Endometrium (tissue), 2 donors: ENCODE results near the gene RAB11B.
"Not testable (repeated sequence)": the region's sequence is repeated elsewhere in the genome, so short reads cannot be mapped to it uniquely, and the experiment has no call there.

Experiments used
- FAIRE-seq: peaks from 2 replicates; lab custom pipeline; 2012; peaks lifted over from hg19 to GRCh38; lab: Jason Lieb, UNC
- donor health status: control.
- donor health status: control.

RAB11B gene

DNA sequence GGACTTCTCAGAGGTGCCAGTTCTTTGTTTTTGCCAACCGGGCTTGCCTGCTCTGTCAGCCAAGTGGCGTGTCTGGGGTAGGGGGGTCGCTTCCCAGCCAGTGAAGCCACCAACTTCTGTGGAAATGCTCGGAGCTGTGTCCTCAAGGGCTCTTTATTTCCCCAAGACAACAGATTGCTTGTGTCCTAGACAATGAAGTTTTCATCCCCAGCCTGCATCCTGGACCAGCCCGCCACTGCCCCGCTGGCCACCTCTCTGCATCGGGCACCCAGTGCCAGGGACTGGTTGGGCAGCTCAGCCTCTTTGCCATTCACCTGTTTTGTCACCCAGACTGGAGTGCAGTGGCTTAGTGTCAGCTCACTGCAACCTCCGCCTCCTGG, 3.7 kb downstream of the RAB11B start:
- FAIRE-seq, result no peak

DNA sequence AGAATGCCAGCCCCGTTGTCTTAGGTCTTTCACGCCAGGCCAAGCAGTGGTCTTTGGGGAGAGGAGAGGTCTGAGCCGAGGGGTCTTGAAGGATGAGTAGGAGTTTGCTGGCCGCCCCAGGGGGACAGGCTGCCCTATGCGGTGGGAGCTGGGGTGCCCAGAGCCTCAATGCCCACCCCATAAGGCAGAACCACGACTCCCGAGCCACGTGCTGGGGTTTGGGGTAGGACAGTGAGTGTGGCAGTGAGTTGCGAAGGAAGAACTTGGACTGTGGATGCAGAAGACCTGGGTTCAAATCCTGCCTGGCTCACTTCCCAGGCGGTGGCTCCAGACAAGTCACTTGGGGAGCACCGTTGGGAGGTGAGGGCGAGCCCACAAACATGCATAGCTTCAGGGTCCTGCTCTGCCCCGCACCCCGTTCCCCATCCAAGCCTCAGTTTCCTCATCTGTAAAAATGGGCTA, 5.5 kb downstream of the RAB11B start:
- no peak for FAIRE-seq

DNA sequence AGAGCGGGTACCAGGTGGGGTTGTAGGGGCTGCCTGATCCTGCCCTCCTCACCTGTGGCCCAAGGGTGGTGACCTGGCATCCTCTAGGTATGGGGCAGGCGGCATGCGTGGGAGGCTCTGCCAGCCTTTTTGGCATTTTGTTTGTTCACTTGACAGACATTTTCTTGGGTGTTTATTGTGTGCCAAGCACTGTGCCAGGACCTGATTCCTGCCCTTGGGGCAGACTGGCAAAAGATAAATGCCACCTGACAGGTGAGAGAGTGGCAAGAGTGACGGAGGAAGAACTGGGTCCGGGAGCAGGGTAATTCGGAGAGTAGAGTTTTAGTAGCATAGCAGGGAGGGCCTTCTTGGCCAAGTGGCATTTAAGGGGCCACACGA, 6.0 kb downstream of the RAB11B start:
- FAIRE-seq, result no peak

DNA sequence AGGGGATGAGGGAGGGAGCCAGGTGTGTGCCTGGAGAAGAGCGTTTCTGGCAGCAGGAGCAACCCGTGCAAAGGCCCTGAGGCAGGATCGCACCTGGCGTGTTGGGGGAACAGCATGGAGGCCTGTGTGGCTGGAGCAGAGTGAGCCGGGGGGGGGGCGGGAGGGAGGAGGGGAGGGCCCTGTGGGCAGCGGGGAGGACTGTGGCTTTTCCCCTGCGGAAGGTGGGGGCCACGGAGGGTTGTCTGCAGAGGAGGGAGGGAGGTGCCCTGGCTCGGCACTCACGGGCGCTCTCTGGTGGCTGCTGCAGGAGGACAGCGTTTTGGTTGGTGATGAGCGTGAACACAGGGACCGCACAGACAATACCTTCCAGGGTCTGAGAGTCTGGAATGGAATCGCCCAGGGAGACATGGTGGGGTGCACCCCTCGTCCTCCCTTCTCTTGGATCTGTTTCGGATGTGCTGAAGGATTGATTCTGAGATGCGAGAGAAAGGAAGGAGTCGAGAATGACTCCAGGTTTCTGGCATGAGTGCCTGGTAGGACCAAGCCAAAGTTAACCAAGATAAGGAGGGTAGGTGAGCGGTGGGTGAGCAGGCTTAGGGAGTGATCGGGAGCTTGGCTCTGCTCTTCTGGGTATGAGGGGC, 6.5 kb downstream of the RAB11B start:
- FAIRE-seq, result no peak

DNA sequence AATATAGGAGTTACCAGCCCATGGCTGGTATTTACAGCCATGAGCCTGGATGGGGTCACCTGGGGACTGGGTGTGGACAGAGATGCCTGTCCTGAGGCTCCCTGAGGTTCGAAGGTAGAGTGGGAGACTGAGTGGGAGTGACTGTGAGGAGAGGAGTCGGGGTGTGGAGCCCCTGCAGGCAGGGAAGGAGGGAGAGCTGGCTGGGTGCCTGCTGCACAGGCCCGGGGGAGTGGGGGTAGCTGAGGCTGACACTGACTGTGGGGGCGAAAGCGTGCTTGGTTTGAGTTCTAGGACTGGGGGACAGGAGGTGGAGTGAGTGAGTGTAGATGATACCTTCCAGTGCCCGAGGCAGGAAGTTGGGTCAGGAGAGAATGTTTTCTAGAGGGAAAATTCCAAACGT, 7.1 kb downstream of the RAB11B start:
- FAIRE-seq, result no peak

DNA sequence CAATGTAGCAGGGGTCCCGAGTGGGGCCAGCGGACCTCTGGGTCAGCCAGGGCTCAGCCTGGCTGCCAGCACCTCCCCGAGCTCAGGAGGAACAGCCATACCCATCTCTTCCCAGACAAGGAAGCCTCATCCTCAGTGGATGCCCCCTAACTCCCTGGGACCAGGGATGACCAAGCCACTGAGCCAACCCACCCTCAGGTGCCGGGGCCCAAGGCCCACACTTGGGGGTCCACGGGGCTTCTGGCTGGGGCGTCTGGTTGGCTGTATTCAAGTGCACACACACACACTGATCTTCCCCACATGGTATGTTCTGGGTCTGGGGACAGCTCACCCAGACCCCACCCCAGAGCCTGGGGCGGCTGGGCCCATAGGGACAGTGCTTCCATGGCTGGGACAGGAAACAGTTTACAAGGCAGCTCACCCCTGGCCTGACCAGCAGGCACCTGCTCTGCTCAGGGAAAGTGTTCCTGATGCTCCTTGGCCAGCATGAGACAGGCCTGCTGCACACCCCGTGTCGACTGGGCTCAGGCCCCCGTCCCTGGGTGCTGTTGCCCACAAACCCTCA, 7.7 kb downstream of the RAB11B start:
- no peak for FAIRE-seq

DNA sequence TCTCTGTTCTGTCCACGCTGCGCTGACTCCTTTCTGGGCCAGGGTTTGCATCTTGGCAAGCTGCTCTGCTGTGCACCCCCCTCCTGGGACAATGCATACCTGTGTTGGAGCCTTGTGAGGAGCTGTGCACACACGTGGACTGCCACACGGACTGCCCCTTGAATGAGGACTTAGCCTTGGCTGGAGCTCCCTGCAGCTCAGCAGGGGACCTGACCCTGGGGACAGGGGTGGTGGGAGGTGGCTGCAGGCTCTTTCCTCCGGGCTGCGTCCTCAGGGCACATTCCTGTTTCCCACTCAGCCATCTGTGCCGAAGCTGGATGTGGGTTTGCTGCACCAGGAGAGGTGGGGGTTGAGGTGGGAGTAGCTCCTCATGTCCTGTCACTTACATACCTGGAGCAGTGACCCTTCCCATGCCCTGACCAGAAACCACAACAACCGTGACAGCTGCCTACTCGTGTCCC, 8.2 kb downstream of the RAB11B start:
- FAIRE-seq, result no peak

DNA sequence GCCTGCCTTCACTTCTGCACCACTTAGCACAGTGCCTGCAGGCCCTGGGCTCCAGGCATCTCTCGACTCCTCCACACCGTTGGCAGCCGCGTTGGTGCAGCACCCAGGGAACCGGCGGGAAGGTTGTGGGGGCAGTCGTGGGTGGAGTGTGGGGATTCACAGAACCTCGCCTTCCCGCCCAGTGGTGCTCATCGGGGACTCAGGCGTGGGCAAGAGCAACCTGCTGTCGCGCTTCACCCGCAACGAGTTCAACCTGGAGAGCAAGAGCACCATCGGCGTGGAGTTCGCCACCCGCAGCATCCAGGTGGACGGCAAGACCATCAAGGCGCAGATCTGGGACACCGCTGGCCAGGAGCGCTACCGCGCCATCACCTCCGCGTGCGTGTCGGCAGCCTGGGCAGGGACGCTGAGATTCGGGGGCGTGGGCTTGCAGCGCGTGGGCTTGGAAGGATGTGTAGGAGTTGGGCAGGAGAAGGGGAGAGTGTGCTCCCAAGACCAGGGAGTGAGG, 9.6 kb downstream of the RAB11B start:
- no peak for FAIRE-seq

DNA sequence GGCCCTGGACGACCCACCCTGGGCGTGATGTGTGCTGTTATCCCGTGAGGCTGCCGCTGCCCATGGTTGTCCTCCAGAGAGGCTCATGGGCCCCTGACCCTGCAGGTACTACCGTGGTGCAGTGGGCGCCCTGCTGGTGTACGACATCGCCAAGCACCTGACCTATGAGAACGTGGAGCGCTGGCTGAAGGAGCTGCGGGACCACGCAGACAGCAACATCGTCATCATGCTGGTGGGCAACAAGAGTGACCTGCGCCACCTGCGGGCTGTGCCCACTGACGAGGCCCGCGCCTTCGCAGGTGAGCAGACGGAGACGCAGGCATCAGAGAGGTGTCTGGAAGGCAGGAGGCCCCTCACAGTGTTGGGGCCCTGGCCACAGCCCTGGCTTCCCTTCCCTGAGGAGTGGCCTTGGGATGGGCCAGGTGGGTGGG, 11.8 kb downstream of the RAB11B start:
- no peak for FAIRE-seq

DNA sequence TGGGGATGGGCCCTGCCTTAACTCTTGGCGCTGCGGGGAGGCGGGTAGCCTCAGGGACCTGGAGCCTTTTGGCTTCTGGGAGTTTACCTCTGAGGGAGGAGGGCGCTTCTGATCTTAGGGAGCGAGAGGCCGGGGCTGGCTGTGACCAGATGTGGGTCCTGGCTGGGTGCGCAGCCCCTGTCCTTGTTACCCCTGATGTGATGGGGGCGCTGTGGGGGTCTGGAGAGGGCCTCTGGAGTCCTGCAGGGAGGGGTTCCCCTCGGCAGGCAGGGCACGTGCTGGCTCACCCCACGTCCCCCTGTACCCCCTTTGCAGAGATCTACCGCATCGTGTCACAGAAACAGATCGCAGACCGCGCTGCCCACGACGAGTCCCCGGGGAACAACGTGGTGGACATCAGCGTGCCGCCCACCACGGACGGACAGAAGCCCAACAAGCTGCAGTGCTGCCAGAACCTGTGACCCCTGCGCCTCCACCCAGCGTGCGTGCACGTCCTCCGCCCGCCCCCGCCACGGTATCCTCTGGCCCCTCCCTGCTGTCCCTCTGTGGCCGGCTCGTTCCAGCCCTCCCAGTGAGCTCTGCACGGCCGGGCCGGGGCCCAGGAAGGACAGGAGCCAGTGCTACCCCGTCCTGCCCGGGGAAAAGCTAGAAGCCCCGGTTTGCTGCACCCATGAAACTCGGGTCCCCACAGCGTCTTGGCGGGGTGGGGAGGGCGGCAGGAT, 13.1 kb downstream of the RAB11B start:
- no peak for FAIRE-seq

DNA sequence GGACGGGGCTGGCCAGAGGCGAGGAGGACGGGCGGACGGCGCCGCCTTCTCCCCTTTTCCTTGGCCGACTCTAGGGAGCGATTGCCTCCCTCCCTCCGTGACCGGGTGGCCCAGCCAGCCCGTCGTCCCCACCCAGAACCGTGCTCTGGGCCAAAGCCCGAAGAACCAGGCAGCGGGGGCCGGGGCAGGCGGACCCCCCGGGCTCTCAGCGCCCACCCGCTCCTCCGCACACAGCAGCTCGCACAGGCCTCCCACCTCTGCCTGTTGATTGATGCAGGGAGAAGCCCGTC, 13.6 kb downstream of the RAB11B start:
- FAIRE-seq, result no peak

DNA sequence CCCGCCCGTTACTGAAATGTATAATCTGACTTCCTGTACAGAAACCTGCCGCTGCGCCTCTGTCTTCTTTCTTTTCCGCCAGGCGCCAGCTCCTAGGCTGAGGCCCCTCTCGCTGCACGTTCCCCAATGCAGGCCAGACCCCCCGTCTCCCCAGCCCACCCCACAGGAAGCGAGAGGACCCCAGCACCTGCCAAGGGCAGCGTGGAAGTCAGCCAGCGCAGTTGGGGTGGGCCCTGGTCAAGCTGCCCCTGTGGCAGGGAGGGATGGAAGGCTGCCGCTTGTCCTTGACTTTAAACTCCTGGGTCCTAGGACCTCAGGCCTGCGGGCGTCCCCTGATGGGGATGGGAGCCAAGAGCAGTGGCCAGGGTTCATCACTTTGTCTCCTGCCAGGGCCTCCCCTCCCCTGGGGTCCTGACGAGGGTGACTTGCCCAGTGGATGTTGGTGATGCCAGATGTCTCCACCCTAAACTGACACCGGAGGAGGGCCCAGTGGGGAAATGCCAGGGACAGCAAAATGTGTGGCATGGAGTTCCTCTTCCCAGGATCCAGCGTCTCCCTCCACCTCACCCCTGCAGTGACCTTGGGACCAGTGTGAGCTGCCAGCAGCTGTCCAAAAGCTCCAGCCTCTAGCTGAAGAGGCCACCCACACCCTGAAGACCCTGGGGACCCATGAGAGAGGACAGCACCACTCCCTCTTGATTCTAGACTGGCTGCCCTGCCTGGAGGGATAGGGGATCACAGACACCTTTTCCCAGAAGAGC, 14.4 kb downstream of the RAB11B start:
- FAIRE-seq, result no peak

DNA sequence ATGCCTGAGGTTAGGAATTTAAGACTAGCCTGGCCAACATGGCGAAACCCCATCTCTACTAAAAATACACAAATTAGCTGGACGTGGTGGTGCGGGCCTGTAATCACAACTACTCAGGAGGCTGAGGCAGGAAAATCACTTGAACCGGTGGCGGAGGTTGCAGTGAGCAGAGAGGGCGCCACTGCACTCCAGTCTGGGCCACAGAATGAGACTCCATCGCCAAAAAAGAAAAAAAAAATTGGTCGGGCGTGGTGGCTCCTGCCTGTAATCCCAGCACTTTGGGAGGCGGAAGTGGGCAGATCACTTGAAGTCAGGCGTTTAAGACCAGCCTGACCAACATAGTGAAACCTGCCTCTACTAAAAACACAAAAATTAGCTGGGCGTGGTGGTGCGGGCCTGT, 20.6 kb downstream of the RAB11B start:
- FAIRE-seq, result not testable (repeated sequence)

DNA sequence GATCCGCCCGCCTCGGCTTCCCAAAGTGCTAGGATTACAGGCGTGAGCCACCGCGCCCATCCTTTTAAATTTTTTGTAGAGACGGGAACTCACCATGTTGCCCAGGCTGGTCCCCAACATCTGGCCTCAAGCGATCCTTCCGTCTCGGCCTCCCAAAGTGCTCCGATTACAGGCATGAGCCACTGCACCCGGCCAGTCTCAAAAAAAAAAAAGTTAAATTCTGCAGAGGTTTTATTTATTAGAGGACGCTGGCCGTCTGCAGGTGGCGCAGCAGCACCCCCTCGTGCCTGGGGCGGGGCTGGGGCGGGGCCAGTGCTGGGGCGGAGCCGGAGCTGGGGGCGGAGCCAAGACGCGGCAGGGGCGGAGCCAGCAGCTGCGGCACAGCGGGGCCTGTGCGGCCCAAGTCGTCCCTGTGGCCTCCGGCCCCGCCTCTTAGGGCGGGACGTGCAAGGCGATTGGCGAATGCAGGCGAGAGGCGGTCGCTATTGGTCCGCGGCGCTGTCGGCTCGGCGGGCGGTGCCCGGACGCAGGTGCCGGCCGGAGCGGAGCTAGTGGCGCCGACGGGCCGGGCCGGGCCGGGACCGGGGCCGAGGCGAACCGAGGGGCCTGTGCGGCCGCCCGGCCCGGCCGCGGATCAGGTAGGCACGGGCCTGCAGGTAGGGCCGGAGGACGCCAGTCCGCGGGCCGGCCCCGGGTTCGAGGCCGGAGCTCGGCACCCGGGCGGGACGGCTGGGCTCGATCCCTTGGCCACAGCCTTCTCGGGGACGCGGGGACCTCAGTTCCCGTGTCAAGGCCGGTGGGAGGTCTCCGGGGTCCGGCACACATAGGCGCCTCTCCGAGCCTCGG, 22.8 kb downstream of the RAB11B start, which contains the start of gene MARCHF2:
MARCHF2 (plus strand) TSS at position 523 of the 846 bp plus-strand sequence. CDS start 8,536 bp downstream, outside the sequence.
- no peak for FAIRE-seq

DNA sequence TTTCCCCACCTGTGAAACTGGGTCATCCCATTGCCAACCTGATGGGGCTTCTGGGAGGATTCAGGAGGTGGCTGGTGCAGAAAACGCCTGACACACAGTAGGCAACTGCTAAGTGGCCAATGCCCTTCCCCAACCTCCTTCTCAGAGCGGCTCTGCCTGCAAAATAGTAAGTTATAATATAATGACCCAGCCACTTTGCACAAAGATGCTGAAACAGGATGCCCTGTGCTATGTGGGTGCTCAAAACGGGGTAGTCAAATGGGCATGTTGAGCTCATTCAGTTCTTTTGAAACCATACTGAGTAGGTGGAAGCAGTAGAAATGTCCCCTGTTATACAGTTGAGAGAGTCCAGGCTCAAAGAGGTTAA, 23.5 kb downstream of the RAB11B start:
- FAIRE-seq, result no peak

DNA sequence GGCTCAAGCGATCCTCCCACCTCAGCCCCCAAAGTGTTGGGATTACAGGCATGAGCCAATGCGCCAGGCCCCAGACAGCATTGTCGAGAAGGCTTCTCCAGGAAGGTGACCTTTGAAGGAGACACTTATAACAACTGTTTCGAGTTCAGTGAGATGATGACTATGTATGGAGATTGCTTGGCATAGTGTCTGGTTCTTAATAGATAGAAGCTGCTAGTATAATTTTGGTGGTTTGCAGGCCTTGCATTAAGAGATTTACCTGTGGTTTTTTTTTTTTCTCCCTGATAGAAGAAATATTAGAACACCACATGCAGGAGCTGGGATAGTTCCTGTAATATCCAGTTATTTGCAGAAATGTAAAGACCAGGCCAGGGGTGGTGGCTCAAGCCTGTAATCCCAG, 26.6 kb downstream of the RAB11B start:
- no peak for FAIRE-seq

DNA sequence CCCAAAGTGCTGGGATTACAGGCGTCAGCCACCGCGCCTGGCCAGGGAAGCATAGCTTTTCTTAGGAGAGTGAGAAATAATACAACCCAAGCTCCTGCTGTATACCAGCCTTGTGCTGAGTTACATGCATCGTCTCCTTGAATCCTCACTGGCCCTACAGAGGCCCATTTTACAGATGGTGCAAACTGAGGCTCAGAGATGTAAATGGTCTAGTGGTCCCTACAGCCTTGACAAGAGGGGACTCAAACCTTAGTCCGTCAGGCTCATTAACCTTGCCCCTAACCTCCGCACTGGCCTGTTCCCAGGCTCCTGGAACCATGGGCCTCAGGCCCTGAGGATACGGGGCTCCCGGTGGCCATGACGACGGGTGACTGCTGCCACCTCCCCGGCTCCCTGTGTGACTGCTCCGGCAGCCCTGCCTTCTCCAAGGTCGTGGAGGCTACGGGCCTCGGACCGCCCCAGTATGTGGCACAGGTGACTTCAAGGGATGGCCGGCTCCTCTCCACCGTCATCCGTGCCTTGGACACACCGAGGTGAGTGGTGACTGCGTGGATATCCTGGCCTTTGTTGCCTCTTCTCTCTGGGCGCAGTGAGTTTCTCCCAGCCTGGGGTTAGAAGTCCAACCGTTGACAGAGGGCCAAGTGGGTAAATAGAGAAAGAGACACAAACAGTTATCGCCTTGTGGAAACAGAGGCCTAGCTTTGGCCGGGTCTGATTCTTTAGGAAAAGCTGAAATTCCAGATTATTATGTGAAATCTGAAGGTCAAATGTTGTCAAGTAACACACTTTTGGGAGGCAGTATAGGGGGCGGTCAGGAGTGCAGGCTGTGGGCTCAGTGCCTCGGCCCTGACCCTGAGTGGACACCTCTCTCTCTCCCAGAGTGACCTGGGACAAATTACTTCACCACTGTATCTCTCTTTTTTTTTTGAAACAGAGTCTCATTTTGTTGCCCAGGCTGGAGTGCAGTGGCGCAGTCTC, 31.6 kb downstream of the RAB11B start:
- FAIRE-seq, result no peak

DNA sequence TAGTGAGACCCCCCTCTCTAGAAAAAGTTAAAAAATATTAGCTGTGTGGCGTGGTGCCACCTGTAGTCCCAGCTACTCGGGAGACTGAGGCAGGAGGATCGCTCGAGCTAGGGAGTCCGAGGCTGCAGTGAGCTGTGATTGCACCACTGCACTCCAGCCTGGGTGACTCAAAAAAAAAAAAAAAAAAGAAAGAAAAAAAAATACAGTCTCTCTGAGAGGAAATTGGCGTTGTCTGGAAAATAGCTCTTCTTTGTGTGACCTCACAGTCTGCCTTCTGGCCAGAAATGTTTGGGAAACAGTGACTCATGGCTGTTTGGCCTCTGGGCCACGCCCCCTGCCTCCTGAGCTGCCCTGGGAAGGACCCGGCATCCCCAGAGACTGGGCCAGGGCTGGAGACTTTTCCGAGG, 33.7 kb downstream of the RAB11B start:
- FAIRE-seq, result peak; percentile 95

DNA sequence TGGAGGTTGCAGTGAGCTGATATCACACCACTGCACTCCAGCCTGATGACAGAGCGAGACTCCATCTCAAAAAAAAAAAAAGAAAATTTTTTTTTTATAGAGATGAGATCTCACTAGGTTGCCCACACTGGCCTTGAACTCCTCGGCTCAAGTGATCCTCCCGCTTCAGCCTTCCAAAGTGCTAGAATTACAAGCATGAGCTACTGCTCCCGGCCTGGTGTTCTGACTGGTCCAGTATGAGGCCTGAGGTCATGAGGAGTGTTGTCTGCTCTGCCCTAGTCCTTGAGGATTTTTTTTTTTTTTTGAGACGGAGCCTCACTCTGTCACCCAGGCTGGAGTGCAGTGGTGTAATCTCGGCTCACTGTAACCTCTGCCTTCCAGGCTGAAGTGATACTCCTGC, 35.2 kb downstream of the RAB11B start:
- FAIRE-seq, result not testable (repeated sequence)

DNA sequence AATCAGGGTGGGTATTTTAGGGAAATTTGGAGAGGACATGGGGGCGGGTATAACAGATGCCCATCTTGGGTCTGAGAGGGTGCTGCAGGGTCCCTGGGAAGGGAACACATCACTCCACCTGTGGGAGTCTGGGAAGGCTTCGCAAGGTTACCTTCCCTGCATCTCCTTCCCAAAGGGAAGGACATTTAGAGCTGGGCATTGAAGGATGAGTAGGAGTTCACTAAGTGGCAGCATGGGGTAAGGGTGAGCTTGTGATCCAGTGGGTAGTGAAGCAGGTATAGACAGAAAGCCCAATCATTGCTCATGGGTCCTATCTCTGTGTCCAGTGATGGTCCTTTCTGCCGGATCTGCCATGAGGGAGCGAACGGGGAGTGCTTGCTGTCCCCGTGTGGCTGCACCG, 36.1 kb downstream of the RAB11B start:
- no peak for FAIRE-seq

DNA sequence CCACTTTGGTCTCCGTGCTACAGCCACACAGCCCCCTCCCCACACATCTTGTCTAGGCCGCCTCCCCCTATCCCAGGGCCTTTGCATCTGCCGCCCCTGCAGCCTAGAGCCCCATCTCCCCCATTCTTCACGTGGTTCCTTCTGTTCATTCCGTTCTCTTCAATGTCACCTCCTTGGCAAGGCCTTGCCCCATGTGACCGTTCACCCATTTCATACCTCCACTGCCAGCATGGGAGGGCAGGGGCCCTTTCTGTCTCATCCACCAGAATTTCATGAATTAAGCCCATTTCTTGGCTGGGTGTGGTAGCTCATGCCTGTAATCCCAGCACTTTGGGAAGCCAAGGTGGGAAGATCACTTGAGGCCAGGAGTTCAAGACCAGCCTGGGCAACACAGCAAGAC, 38.9 kb downstream of the RAB11B start:
- no peak for FAIRE-seq
